Epithelial cell of prostate (primary cell): ENCODE data around the gene CMPK1.
A peak's percentile ranks its signal among the peaks of the same experiment; 100 is the strongest.
"Not testable (repeated sequence)": the region's sequence is repeated elsewhere in the genome, so short reads cannot be mapped to it uniquely, and the experiment has no call there.

Experiments used
- DNase-seq: peaks from one replicate; pipeline ENCODE4 v3.0.0-alpha.2; 2011; ENCODE audit warnings: low read depth, low spot score
- H3K27ac ChIP-seq: fragments of 450-650 bp; 2 replicates; pipeline ENCODE4 v1.5.1; 2017; ENCODE audit warnings: mild to moderate bottlenecking

The CMPK1 gene

GRCh38 chr1:47334765-47335435 lies 1.3 kb downstream of the CMPK1 start:
- peak overlapping the region; percentile 93 for H3K27ac ChIP-seq
- no peak for DNase-seq

- no peak overlapping the region for H3K27ac ChIP-seq
- DNase-seq: no peak
Observed at GRCh38 chr1:47337350-47337749, 3.8 kb downstream of the CMPK1 start.

- no peak overlapping the region for H3K27ac ChIP-seq
Observed at GRCh38 chr1:47338249-47339077, 4.9 kb downstream of the CMPK1 start.

GRCh38 chr1:47340227-47340626 lies 6.6 kb downstream of the CMPK1 start:
- H3K27ac ChIP-seq: no peak overlapping the region
- no peak for DNase-seq

More at GRCh38 chr1:47338249-47339077, 4.9 kb downstream of the CMPK1 start:
- DNase-seq: no peak

- H3K27ac ChIP-seq: not testable (repeated sequence)
Observed at GRCh38 chr1:47346979-47347378, 13.4 kb downstream of the CMPK1 start.

GRCh38 chr1:47347735-47348134 lies 14.1 kb downstream of the CMPK1 start:
- DNase-seq: no peak
- no peak overlapping the region for H3K27ac ChIP-seq

More at GRCh38 chr1:47346979-47347378, 13.4 kb downstream of the CMPK1 start:
- DNase-seq: not testable (repeated sequence)

- no peak overlapping the region for H3K27ac ChIP-seq
- no peak for DNase-seq
Observed at GRCh38 chr1:47348246-47348645, 14.7 kb downstream of the CMPK1 start.

- DNase-seq: no peak
Observed at GRCh38 chr1:47351305-47351704, 17.7 kb downstream of the CMPK1 start.

GRCh38 chr1:47361380-47361779 lies 27.8 kb downstream of the CMPK1 start:
- DNase-seq: no peak
- H3K27ac ChIP-seq: no peak overlapping the region

More at GRCh38 chr1:47351305-47351704, 17.7 kb downstream of the CMPK1 start:
- peak overlapping the region; percentile 17 for H3K27ac ChIP-seq

GRCh38 chr1:47362828-47363227 lies 29.2 kb downstream of the CMPK1 start:
- no peak for DNase-seq
- H3K27ac ChIP-seq: no peak overlapping the region

GRCh38 chr1:47367651-47368050 lies 34.1 kb downstream of the CMPK1 start:
- DNase-seq: no peak
- H3K27ac ChIP-seq: no peak overlapping the region

GRCh38 chr1:47371016-47371517 lies 37.5 kb downstream of the CMPK1 start:
- no peak overlapping the region for H3K27ac ChIP-seq
- no peak for DNase-seq

GRCh38 chr1:47374501-47374900 lies 40.9 kb downstream of the CMPK1 start:
- no peak for DNase-seq
- no peak overlapping the region for H3K27ac ChIP-seq

GRCh38 chr1:47378147-47378546 lies 44.6 kb downstream of the CMPK1 start:
- DNase-seq: no peak

GRCh38 chr1:47380699-47381098 lies 47.1 kb downstream of the CMPK1 start:
- H3K27ac ChIP-seq: no peak overlapping the region
- DNase-seq: no peak

More at GRCh38 chr1:47378147-47378546, 44.6 kb downstream of the CMPK1 start:
- H3K27ac ChIP-seq: no peak overlapping the region

GRCh38 chr1:47382399-47382983 lies 48.9 kb downstream of the CMPK1 start:
- DNase-seq: no peak
- H3K27ac ChIP-seq: no peak overlapping the region

- H3K27ac ChIP-seq: no peak overlapping the region
- DNase-seq: no peak
Observed at GRCh38 chr1:47384083-47384482, 50.5 kb downstream of the CMPK1 start.

GRCh38 chr1:47385020-47385419 lies 51.4 kb downstream of the CMPK1 start:
- no peak for DNase-seq
- H3K27ac ChIP-seq: no peak overlapping the region

- DNase-seq: no peak
- no peak overlapping the region for H3K27ac ChIP-seq
Observed at GRCh38 chr1:47386268-47386667, 52.7 kb downstream of the CMPK1 start.

GRCh38 chr1:47388030-47388890 lies 54.7 kb downstream of the CMPK1 start:
- DNase-seq: no peak
- H3K27ac ChIP-seq: no peak overlapping the region
